Mucosa of descending colon (tissue), 3 donors: Measurements from ENCODE around the gene SYT5. TPM values are rescaled to one million over a fixed set of nuclear protein-coding genes. Genes with fewer than 3 reads are reported as not detected.

Source experiments
- ATAC-seq: fragments of 200-7000 bp; cut with Tn5 transposase; one replicate; pipeline ENCODE4 v1.9.1; 2020; ENCODE audit warnings: mild to moderate bottlenecking, moderate library complexity
- DNase-seq, 3 donors: peaks; one replicate each; pipeline ENCODE4 v3.0.0-alpha.2; 2020
- H3K36me3 ChIP-seq: fragments of 200-600 bp; one replicate; pipeline ENCODE4 v1.8.0; 2021; ENCODE audit warnings: low read depth, mild to moderate bottlenecking
- H3K4me1 ChIP-seq: fragments of 200-600 bp; one replicate; pipeline ENCODE4 v1.8.0; 2021; ENCODE audit warnings: low read depth, mild to moderate bottlenecking
- H3K4me3 ChIP-seq: fragments of 200-600 bp; one replicate; pipeline ENCODE4 v1.8.0; 2021; ENCODE audit warnings: mild to moderate bottlenecking
- H3K9me3 ChIP-seq: fragments of 200-600 bp; one replicate; pipeline ENCODE4 v1.8.0; 2021; ENCODE audit warnings: mild to moderate bottlenecking
- intact Hi-C, 2 donors: fragments of 100-400 bp; cut with DNase I in 1 of 2; cut with micrococcal nuclease in 1 of 2; formaldehyde crosslinking; loops; one replicate each; pipeline versions ENCODE4 v1.11.0 to v1.11.1; 2022; cut with DNase I, micrococcal nuclease
- microRNA-seq: library from miRNA; unstranded; fragments of <30 nt; microRNA quantifications from one replicate; pipeline ENCODE4, GENCODE V29; 2019
- total RNA-seq, 3 donors: library from RNA; stranded (reverse); fragmentation: NEBNext Ultra II Directional in 2 of 3; extraction: Animal tissue kit (Norgen Biotek cat#: 25700) in 2 of 3; gene quantifications; one replicate each; pipeline versions ENCODE4 v1.2.1 to v1.2.4, GENCODE V29; 2021 to 2023
- TF ChIP-seq, protein P1 (sequence below): fragments of 200-600 bp; IDR thresholded peaks from one replicate; pipeline ENCODE4 v1.8.0; 2022; ENCODE audit warnings: antibody characterized with exemption, mild to moderate bottlenecking
- donor health status: DM: no; HTN: no; CAD: no; lungs with moderate emphysema.
- donor health status: DM: no; HTN: no; CAD: no.
- donor health status: DM: no; HTN: yes; CAD: no.

The SYT5 gene
- total RNA-seq, 3 donors from 2014 or later = 1.0 to 2.9 (median 1.2) TPM

DNA sequence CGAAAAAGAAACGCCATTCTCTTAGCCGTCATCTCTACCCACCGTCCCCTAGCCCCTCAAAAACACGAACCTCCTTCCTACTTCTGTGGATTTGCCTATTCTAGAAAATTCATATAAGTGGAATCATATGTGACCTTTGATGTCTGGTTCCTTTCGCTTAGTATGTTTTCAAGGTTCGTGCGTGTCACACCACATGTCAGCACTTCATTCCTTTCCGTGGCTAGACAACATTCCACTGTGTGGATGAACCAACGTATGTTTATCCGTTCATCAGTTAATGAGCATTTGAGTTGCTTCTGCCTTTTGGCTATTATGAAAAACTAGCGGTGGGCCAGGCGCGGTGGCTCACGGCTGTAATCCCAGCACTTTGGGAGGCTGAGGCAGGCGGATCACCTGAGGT lies 48.7 kb downstream of the SYT5 start:
- Histone ChIP-seq H3K36me3 (no peaks in the 10 kb centered on the region), H3K4me1 (no peaks in the 10 kb centered on the region), H3K4me3 (no peak overlapping the region), H3K9me3 (no peaks in the 10 kb centered on the region)
- ATAC-seq = no peak
- no peak for DNase-seq
- TF ChIP-seq, protein P1, sequence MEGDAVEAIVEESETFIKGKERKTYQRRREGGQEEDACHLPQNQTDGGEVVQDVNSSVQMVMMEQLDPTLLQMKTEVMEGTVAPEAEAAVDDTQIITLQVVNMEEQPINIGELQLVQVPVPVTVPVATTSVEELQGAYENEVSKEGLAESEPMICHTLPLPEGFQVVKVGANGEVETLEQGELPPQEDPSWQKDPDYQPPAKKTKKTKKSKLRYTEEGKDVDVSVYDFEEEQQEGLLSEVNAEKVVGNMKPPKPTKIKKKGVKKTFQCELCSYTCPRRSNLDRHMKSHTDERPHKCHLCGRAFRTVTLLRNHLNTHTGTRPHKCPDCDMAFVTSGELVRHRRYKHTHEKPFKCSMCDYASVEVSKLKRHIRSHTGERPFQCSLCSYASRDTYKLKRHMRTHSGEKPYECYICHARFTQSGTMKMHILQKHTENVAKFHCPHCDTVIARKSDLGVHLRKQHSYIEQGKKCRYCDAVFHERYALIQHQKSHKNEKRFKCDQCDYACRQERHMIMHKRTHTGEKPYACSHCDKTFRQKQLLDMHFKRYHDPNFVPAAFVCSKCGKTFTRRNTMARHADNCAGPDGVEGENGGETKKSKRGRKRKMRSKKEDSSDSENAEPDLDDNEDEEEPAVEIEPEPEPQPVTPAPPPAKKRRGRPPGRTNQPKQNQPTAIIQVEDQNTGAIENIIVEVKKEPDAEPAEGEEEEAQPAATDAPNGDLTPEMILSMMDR = no peak
- intact Hi-C loops = no loop called here

Small RNA genes within 50 kb of the gene (microRNA-seq; reads per million reads assigned to microRNA genes)
- not detected for gene MIR7975

Other genes starting within 250 kb of the SYT5 start
- gene NLRP7, start 232.8 kb downstream of the SYT5 start, total RNA-seq = under 1 TPM in 1 of 3 donors, not detected in 2; 0.12 TPM
- gene NLRP2, start 213.9 kb downstream of the SYT5 start, total RNA-seq = 10 to 100 TPM in 1 of 3 donors, 1 to 10 TPM in 2; 2.1 to 10.7 (median 6.3) TPM
- 1 to 10 TPM in 1 of 3 donors, under 1 TPM in 2; 0.22 to 1.4 (median 0.32) TPM for gene GP6, start 142.0 kb downstream of the SYT5 start, total RNA-seq
- 10 to 100 TPM; 46.1 to 59.5 (median 55.0) TPM for gene RDH13, start 117.1 kb downstream of the SYT5 start, total RNA-seq
- gene EPS8L1, start 104.4 kb downstream of the SYT5 start, total RNA-seq = 10 to 100 TPM; 20.7 to 79.6 (median 36.0) TPM
- 100 to 1,000 TPM in 2 of 3 donors, 10 to 100 TPM in 1; 99.8 to 236 (median 112) TPM for gene PPP1R12C, start 62.7 kb downstream of the SYT5 start, total RNA-seq
- 1 to 10 TPM in 1 of 3 donors, under 1 TPM in 2; 0.63 to 1.1 (median 0.65) TPM for gene TNNT1, start 31.1 kb downstream of the SYT5 start, total RNA-seq
- 1 to 10 TPM in 1 of 3 donors, not detected in 2; 2.2 TPM for gene TNNI3, start 22.6 kb downstream of the SYT5 start, total RNA-seq
- 1 to 10 TPM in 1 of 3 donors, under 1 TPM in 2; 0.54 to 1.0 (median 0.69) TPM for gene DNAAF3, start 13.7 kb downstream of the SYT5 start, total RNA-seq
- 100 to 1,000 TPM in 1 of 3 donors, 10 to 100 TPM in 2; 62.3 to 181 (median 94.8) TPM for gene PTPRH, start 29.2 kb upstream of the SYT5 start, total RNA-seq
- 1 to 10 TPM; 3.4 to 4.5 (median 3.7) TPM for gene TMEM86B, start 48.5 kb upstream of the SYT5 start, total RNA-seq
- 10 to 100 TPM; 60.0 to 72.9 (median 65.9) TPM for gene PPP6R1, start 78.7 kb upstream of the SYT5 start, total RNA-seq
- 10 to 100 TPM; 25.6 to 36.0 (median 29.5) TPM for gene HSPBP1, start 99.8 kb upstream of the SYT5 start, total RNA-seq
- gene BRSK1, start 103.7 kb upstream of the SYT5 start, total RNA-seq = 10 to 100 TPM in 1 of 3 donors, 1 to 10 TPM in 2; 1.6 to 18.1 (median 1.9) TPM
- gene TMEM150B, start 145.1 kb upstream of the SYT5 start, total RNA-seq = 10 to 100 TPM; 31.6 to 62.1 (median 36.4) TPM
- 10 to 100 TPM; 14.7 to 19.3 (median 16.5) TPM for gene KMT5C, start 159.6 kb upstream of the SYT5 start, total RNA-seq
- 10 to 100 TPM; 16.6 to 30.0 (median 17.2) TPM for gene COX6B2, start 174.4 kb upstream of the SYT5 start, total RNA-seq
- not detected for gene GARIN5B, start 183.0 kb upstream of the SYT5 start, total RNA-seq
- under 1 TPM; 0.24 to 0.32 (median 0.29) TPM for gene IL11, start 190.2 kb upstream of the SYT5 start, total RNA-seq
- not detected for gene TMEM190, start 196.5 kb upstream of the SYT5 start, total RNA-seq
- 10 to 100 TPM; 31.4 to 84.2 (median 68.0) TPM for gene TMEM238, start 204.0 kb upstream of the SYT5 start, total RNA-seq
- 1,000 to 10,000 TPM in 2 of 3 donors, 100 to 1,000 TPM in 1; 942 to 1,365 (median 1,241) TPM for gene RPL28, start 205.6 kb upstream of the SYT5 start, total RNA-seq
- 10 to 100 TPM; 14.0 to 41.6 (median 23.0) TPM for gene UBE2S, start 227.5 kb upstream of the SYT5 start, total RNA-seq